Peyer's patch (tissue), 4 donors: ENCODE results near the gene RREB1. TPM values are rescaled to one million over a fixed set of nuclear protein-coding genes. Genes with fewer than 3 reads are reported as not detected.
"Not testable (repeated sequence)": the region's sequence is repeated elsewhere in the genome, so short reads cannot be mapped to it uniquely, and the experiment has no call there.

Experiments used
- DNase-seq, 3 donors: peaks; one replicate each; pipeline ENCODE4 v3.0.0-alpha.2; 2017 to 2019
- H3K27ac ChIP-seq, 4 donors: fragments of 200-600 bp; sonication (generic); one replicate each; pipeline ENCODE4 v1.5.1; 2016 to 2019
- H3K27me3 ChIP-seq, 2 donors: fragments of 200-600 bp; sonication (generic); one replicate each; pipeline ENCODE4 v1.5.1; 2019
- H3K36me3 ChIP-seq, 3 donors: fragments of 200-600 bp; sonication (generic); one replicate each; pipeline ENCODE4 v1.5.1; 2016 to 2019
- H3K4me1 ChIP-seq, 4 donors: fragments of 200-600 bp; sonication (generic); one replicate each; pipeline ENCODE4 v1.5.1; 2016 to 2019
- H3K4me3 ChIP-seq, 4 donors: fragments of 200-600 bp; sonication (generic); 1 replicate in 3 of 4; 2 replicates in 1 of 4; pipeline ENCODE4 v1.5.1; 2016 to 2019; ENCODE audit warnings: mild to moderate bottlenecking in 1 of 4
- H3K9me3 ChIP-seq, 4 donors: fragments of 200-600 bp; sonication (generic); one replicate each; pipeline ENCODE4 v1.5.1; 2016 to 2019; ENCODE audit warnings: mild to moderate bottlenecking in 1 of 4
- POLR2A ChIP-seq, 2 donors: fragments of 450-650 bp; IDR thresholded peaks; one replicate each; pipeline ENCODE4 v1.5.1; 2017; ENCODE audit warnings: antibody characterized with exemption in 2 of 2, mild to moderate bottlenecking in 2 of 2, moderate library complexity in 2 of 2
- total RNA-seq, 4 donors: library from RNA; depleted of rRNA; stranded (reverse); fragments of >200 nt; gene quantifications; one replicate each; pipeline ENCODE4 v1.1.0, GENCODE V29; 2016
- TF ChIP-seq, protein P1 (sequence below), 6 experiments: fragments of 450-650 bp in 4 of 6; fragments of 200-600 bp in 2 of 6; sonication (generic) in 1 of 6; IDR thresholded peaks; one replicate each; pipeline ENCODE4 v1.5.1; 2017 to 2019; ENCODE audit warnings: antibody characterized with exemption in 6 of 6, mild to moderate bottlenecking in 3 of 6, moderate library complexity in 1 of 6

Gene RREB1
- total RNA-seq, 4 donors from 2014 or later, result 65.0 to 118 (median 113) TPM

DNA sequence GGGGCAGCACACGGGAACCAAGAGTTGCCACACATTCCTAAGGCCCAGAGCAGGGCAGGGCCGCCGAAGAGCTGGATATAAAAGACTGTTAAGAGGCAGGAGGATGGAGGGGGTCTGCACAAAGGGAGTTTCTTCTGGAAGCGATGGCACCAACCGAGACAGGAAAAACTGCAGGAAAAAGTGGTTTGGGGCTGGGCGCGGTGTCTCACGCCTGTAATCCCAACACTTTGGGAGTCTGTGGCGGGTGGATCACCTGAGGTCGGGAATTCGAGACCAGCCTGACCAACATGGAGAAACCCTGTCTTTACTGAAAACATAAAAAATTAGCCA, 163.4 kb downstream of the RREB1 start:
- Histone ChIP-seq H3K4me3 (no peak overlapping the region), H3K27me3 (no peaks in the 10 kb centered on the region), H3K4me1 (no peaks in the 10 kb centered on the region), H3K27ac (no peak overlapping the region), H3K36me3 (no peaks in the 10 kb centered on the region), H3K9me3 (no peaks in the 10 kb centered on the region)
- no peak for TF ChIP-seq POLR2A (IDR thresholded peaks at IDR 0.05)
- TF ChIP-seq, protein P1, sequence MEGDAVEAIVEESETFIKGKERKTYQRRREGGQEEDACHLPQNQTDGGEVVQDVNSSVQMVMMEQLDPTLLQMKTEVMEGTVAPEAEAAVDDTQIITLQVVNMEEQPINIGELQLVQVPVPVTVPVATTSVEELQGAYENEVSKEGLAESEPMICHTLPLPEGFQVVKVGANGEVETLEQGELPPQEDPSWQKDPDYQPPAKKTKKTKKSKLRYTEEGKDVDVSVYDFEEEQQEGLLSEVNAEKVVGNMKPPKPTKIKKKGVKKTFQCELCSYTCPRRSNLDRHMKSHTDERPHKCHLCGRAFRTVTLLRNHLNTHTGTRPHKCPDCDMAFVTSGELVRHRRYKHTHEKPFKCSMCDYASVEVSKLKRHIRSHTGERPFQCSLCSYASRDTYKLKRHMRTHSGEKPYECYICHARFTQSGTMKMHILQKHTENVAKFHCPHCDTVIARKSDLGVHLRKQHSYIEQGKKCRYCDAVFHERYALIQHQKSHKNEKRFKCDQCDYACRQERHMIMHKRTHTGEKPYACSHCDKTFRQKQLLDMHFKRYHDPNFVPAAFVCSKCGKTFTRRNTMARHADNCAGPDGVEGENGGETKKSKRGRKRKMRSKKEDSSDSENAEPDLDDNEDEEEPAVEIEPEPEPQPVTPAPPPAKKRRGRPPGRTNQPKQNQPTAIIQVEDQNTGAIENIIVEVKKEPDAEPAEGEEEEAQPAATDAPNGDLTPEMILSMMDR (IDR thresholded peaks at IDR 0.05), result no peak
- DNase-seq, result no peak

DNA sequence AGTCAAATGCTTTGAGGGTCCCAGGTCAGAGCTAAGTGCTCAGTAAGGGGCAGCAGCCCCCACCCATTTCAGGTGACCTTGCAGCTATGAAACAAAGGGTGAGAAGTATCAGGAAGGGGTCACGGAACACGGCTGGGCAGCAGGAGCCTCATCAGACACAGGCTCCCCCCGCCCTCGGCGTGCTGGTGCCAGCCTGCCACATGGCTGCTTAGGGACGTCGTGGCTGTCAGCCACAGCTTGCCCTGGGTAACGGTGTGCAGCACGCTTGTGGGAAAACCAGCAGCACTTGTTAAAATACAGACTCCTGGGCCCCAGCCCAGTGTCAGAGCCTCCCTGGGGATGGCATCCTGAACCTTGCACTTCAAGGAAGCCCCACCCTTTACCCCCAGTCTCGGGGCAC, 165.9 kb downstream of the RREB1 start:
- Histone ChIP-seq H3K9me3 (no peaks in the 10 kb centered on the region), H3K4me3 (no peak overlapping the region), H3K4me1 (peaks cover 0 to 6% (median 0%) of the 10 kb centered on the region in 4 donors), H3K27me3 (no peaks in the 10 kb centered on the region), H3K36me3 (no peaks in the 10 kb centered on the region), H3K27ac (no peak overlapping the region)
- TF ChIP-seq, protein P1 (IDR thresholded peaks at IDR 0.05), result no peak
- no peak for TF ChIP-seq POLR2A (IDR thresholded peaks at IDR 0.05)
- no peak for DNase-seq

DNA sequence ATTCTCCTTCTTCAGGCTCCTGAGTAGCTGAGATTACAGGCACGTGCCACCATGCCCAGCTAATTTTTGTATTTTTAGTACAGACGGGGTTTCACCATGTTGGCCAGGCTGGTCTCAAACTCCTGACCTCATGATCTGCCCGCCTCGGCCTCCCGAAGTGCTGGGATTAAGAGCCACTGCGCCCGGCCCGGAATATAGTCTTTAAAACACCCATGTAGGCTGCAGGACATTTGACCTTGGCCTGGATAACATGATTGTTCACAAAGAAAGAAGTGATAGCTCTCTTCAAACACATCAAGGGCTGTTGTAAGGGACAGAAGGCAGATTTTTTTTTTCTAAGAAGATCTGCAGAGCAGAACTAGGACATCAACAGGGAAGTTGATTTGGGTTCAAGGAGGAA, 166.8 kb downstream of the RREB1 start:
- DNase-seq, H3K4me3 ChIP-seq, H3K9me3 ChIP-seq, H3K4me1 ChIP-seq, H3K36me3 ChIP-seq, H3K27ac ChIP-seq, H3K27me3 ChIP-seq: not testable (repeated sequence)

DNA sequence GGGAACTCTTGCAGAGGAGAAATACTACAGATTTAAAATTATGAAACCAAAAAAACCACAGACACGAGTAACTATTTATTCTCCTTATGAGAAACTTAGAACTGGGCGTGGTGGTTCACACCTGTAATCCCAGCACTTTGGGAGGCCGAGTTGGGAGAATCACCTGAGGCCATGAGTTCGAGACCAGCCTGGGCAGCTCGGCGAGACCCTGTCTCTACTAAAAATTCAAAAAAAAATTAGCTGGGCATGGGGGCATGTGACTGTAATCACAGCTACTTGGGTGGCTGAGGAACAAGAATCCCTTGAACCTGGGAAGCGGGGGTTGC, 168.4 kb downstream of the RREB1 start:
- Histone ChIP-seq H3K27ac (no peak overlapping the region), H3K36me3 (no peaks in the 10 kb centered on the region), H3K4me1 (peaks cover 0 to 6% (median 0%) of the 10 kb centered on the region in 4 donors), H3K9me3 (no peaks in the 10 kb centered on the region), H3K4me3 (no peak overlapping the region), H3K27me3 (no peaks in the 10 kb centered on the region)
- TF ChIP-seq, protein P1 (IDR thresholded peaks at IDR 0.05), result no peak
- DNase-seq, result no peak

DNA sequence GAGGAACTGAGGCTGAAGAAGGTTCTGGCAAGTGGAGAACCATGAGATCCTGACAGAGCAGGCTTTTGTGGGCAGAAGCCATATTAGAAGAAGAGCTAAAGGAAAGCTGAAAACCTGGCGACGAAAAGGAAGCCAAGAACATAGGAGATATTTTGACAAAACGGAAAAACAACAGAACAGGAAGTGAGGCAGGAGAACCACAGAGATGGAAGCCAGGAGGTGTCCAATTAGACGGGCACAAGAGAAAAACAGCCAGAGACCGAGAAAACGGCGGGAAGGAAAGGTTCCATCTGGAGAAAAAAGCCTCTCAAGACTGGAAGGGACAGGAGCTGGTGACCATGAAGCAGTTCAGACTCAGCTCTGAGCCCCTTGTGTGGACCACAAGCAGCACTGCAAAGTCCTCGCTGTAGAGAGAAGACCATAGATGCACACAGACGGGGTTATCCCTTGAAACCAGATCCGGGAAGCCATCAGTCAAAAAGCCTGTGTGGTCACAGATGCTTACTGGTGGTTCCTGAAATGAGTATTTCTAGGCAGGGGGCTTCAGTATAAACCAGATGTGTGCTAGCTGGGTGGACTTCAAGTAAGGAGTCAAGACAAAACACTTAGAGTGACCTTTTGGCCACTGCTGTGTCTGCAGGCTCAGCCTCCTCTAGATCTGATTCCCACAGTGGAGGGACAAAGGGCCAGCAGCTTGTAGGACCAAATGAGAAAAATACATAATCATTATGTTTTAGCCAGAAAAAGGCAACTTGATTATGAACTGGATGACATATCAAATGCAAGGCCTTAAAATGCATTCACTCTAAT, 174.5 kb downstream of the RREB1 start:
- H3K9me3 ChIP-seq, result no peaks in the 10 kb centered on the region
- TF ChIP-seq, protein P1 (IDR thresholded peaks at IDR 0.05), result no peak
- no peak for TF ChIP-seq POLR2A (IDR thresholded peaks at IDR 0.05)
- DNase-seq, result no peak

DNA sequence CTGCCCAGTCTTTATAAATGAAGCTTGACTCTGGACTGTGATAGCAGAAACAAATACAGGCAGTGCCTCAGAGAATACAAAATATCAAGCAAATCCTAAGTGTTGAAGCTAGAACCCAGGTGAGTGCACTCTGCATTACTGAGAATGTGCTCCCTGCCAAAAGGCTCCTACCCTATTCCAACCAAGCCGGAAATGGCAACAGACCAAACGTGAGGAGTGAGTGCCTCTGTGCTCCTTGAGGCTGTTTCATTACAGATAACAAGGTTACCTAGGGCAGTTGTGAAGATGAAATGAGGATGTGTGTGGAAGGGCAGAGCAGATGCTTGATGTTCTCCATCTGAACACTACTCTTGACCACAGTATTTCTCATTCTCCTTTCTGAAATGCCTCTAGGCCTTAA, 175.9 kb downstream of the RREB1 start:
- H3K4me1 ChIP-seq, result no peaks in the 10 kb centered on the region
- no peak overlapping the region for H3K4me3 ChIP-seq
- no peak for TF ChIP-seq POLR2A (IDR thresholded peaks at IDR 0.05)
- TF ChIP-seq, protein P1 (IDR thresholded peaks at IDR 0.05), result no peak
- H3K27me3 ChIP-seq, result no peaks in the 10 kb centered on the region
- H3K36me3 ChIP-seq, result peaks cover 0 to 39% (median 0%) of the 10 kb centered on the region in 3 donors
- DNase-seq, result no peak
- H3K9me3 ChIP-seq, result no peaks in the 10 kb centered on the region
- no peak overlapping the region for H3K27ac ChIP-seq

More for the DNA sequence above, 174.5 kb downstream of the RREB1 start:
- Histone ChIP-seq H3K4me1 (peaks cover 0 to under 1% (median 0%) of the 10 kb centered on the region in 4 donors), H3K27ac (no peak overlapping the region), H3K36me3 (peaks cover 0 to 25% (median 0%) of the 10 kb centered on the region in 3 donors), H3K27me3 (no peaks in the 10 kb centered on the region), H3K4me3 (no peak overlapping the region)
